K562 (cell line): ENCODE results near the gene UBAC2. TPM values are rescaled to one million over a fixed set of nuclear protein-coding genes. Genes with fewer than 3 reads are reported as not detected.
A peak's percentile ranks its signal among the peaks of the same experiment; 100 is the strongest.

Experiments
- L3MBTL2 ChIP-seq: fragments of 450-650 bp; IDR thresholded peaks from 2 replicates; pipeline ENCODE4 v1.6.1; 2016; ENCODE audit warnings: mild to moderate bottlenecking, moderate library complexity
- REST ChIP-seq, 2 experiments: fragments of 450-650 bp; formaldehyde crosslinking in 1 of 2; IDR thresholded peaks; 2 replicates each; pipeline versions ENCODE4 v1.4.0 to v1.6.1; 2014 to 2020; ENCODE audit warnings: mild to moderate bottlenecking in 2 of 2, borderline replicate concordance in 1 of 2, low read depth in 1 of 2
- TEAD2 ChIP-seq: fragments of 450-650 bp; IDR thresholded peaks from 2 replicates; pipeline ENCODE4 v1.6.1; 2016; ENCODE audit warnings: missing genetic modification characterization, control low read depth, missing compliant biosample characterization
- ZNF324 ChIP-seq: fragments of 250-450 bp; sonication (Bioruptor Pico); IDR thresholded peaks from 2 replicates; pipeline ENCODE4 v1.4.0; 2020; ENCODE audit warnings: mild to moderate bottlenecking
- polyA plus RNA-seq, 8 experiments: library from polyadenylated mRNA; depleted of rRNA in 4 of 8; stranded (reverse) in 5 of 8; unstranded in 3 of 8; fragments of >200 nt; fragmentation: Nextera tagmentation in 2 of 8; fragmentation: Illumina TruSeq in 1 of 8; extraction: Ambion mirVana in 2 of 8; extraction: Trizol in 1 of 8; gene quantifications; 2 replicates each; pipeline versions ENCODE4 v1.2.1 to v1.2.3, GENCODE V29; 2011 to 2014; ENCODE audit warnings: inconsistent platforms in 1 of 8, missing spikeins in 1 of 8
- total RNA-seq, 7 experiments: library from RNA; depleted of rRNA in 6 of 7; stranded (reverse); fragments of >200 nt in 6 of 7; fragmentation: Illumina TruSeq in 2 of 7; extraction: Trizol in 2 of 7; gene quantifications; 2 replicates each; pipeline versions ENCODE4 v1.2.1 to v1.2.3, GENCODE V29; 2011 to 2021; ENCODE audit warnings: low replicate concordance in 1 of 7

The UBAC2 gene
- total and polyA plus RNA-seq, 9 of the 15 experiments (the other 6 are each of a cell fraction or from before 2014, with no cell fraction given): 6.0 to 84.1 (median 32.3) TPM

DNA sequence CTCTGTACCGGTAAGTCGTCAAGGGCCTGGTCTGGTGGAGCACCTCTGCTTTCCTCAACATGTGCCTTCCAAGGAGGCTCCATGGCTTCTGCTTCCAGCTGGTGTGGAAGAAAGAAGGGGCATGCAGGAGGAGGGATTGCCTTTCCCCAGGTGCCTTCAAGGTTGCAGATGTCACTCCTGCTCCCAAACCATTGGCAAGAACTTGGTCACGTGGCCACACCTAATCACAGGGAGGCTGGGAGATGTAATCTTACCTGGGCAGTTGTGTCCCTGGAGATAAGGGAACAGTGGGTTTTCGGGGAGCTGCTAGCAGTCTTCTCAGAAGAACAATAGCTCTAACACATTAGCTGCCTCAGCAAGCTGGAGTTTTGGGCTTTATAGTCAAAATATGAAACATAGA lies 67.3 kb downstream of the UBAC2 start (continued):
- no peak for TF ChIP-seq TEAD2
- peak; percentile 20; the same call in 1 of the 2 replicates for TF ChIP-seq REST (IDR thresholded peaks at IDR 0.05; ENCODE audit: borderline replicate concordance)
- no peak for TF ChIP-seq REST (CRISPR knock-in tag; IDR thresholded peaks at IDR 0.05; ENCODE audit: low read depth)
- no peak for TF ChIP-seq ZNF324 (CRISPR knock-in tag)
- peak; percentile 74 for TF ChIP-seq L3MBTL2
- TF ChIP-seq, all 486 proteins: peak for 36
